Measurements from ENCODE around the gene LPP. TPM values are rescaled to one million over a fixed set of nuclear protein-coding genes. Genes with fewer than 3 reads are reported as not detected.

Gene LPP
- total RNA-seq, 4 donors from 2014 or later, result 183 to 293 (median 242) TPM

- H3K9me3 ChIP-seq, result no peaks in the 10 kb centered on the region
- WGBS, 2 donors, result 87 to 89% methylated on average over 6 of the region's 6 CpGs
- no peak overlapping the region for H3K4me3 ChIP-seq
- H3K27me3 ChIP-seq, result no peaks in the 10 kb centered on the region
- H3K4me1 ChIP-seq, result peaks cover 0 to 33% (median 4%) of the 10 kb centered on the region in 4 donors
- peak in 1 of 2 donors; percentile 56 for DNase-seq (ENCODE audit: low spot score in 2 of 2)
- no peak for TF ChIP-seq POLR2A (IDR thresholded peaks at IDR 0.05)
- TF ChIP-seq EP300 (IDR thresholded peaks at IDR 0.05), result peak in 1 of 2 donors; percentile 47
- TF ChIP-seq CTCF (IDR thresholded peaks at IDR 0.05), result no peak
- peaks cover 0 to 7% (median 0%) of the 10 kb centered on the region in 3 donors for H3K36me3 ChIP-seq
- peak overlapping the region in 1 of 4 donors; percentile 42 for H3K27ac ChIP-seq
Measured at GRCh38 chr3:188316021-188316722, 162.2 kb downstream of the LPP start.

GRCh38 chr3:188316723-188317070, 162.7 kb downstream of the LPP start:
- TF ChIP-seq EP300 (IDR thresholded peaks at IDR 0.05), result no peak
- no peak for TF ChIP-seq POLR2A (IDR thresholded peaks at IDR 0.05)
- no peak for TF ChIP-seq CTCF (IDR thresholded peaks at IDR 0.05)
- H3K36me3 ChIP-seq, result peaks cover 0 to 7% (median 0%) of the 10 kb centered on the region in 3 donors
- 67 to 79% methylated on average over 3 of the region's 3 CpGs for WGBS, 2 donors
- no peak for DNase-seq (ENCODE audit: low spot score in 2 of 2)
- H3K27me3 ChIP-seq, result no peaks in the 10 kb centered on the region
- no peak overlapping the region for H3K4me3 ChIP-seq
- peaks cover 0 to 39% (median 4%) of the 10 kb centered on the region in 4 donors for H3K4me1 ChIP-seq
- no peaks in the 10 kb centered on the region for H3K9me3 ChIP-seq
- peak overlapping the region in 1 of 4 donors; percentile 42 for H3K27ac ChIP-seq

- H3K4me1 ChIP-seq, result peaks cover 0 to 52% (median 10%) of the 10 kb centered on the region in 4 donors
- WGBS, 2 donors, result 27 to 31% methylated on average over 1 of the region's 1 CpG
Measured at GRCh38 chr3:188319569-188319968, 165.6 kb downstream of the LPP start.

GRCh38 chr3:188320757-188321156, 166.8 kb downstream of the LPP start:
- H3K4me1 ChIP-seq, result peaks cover 0 to 51% (median 9%) of the 10 kb centered on the region in 4 donors
- H3K9me3 ChIP-seq, result no peaks in the 10 kb centered on the region
- no peaks in the 10 kb centered on the region for H3K36me3 ChIP-seq
- no peak for DNase-seq (ENCODE audit: low spot score in 2 of 2)
- WGBS, 2 donors, result 94 to 96% methylated on average over 3 of the region's 3 CpGs
- H3K4me3 ChIP-seq, result no peak overlapping the region
- H3K27ac ChIP-seq, result peak overlapping the region in 1 of 4 donors; percentile 65
- no peaks in the 10 kb centered on the region for H3K27me3 ChIP-seq
- TF ChIP-seq POLR2A (IDR thresholded peaks at IDR 0.05) (no peak), EP300 (IDR thresholded peaks at IDR 0.05) (no peak), CTCF (IDR thresholded peaks at IDR 0.05) (no peak)

More at GRCh38 chr3:188319569-188319968, 165.6 kb downstream of the LPP start:
- DNase-seq (ENCODE audit: low spot score in 2 of 2), result no peak
- Histone ChIP-seq H3K27ac (no peak overlapping the region), H3K9me3 (no peaks in the 10 kb centered on the region), H3K36me3 (no peaks in the 10 kb centered on the region), H3K4me3 (no peak overlapping the region), H3K27me3 (no peaks in the 10 kb centered on the region)
- TF ChIP-seq POLR2A (IDR thresholded peaks at IDR 0.05) (no peak), CTCF (IDR thresholded peaks at IDR 0.05) (no peak), EP300 (IDR thresholded peaks at IDR 0.05) (no peak)

- DNase-seq (ENCODE audit: low spot score in 2 of 2), result peak in 1 of 2 donors; percentile 41
- TF ChIP-seq EP300 (IDR thresholded peaks at IDR 0.05), result peak in 1 of 2 donors; percentile 3
- no peak for TF ChIP-seq CTCF (IDR thresholded peaks at IDR 0.05)
- H3K9me3 ChIP-seq, result no peaks in the 10 kb centered on the region
- H3K27me3 ChIP-seq, result no peaks in the 10 kb centered on the region
- H3K27ac ChIP-seq, result peak overlapping the region in 2 of 4 donors; percentile 41 to 65
- H3K4me3 ChIP-seq, result no peak overlapping the region
- no peaks in the 10 kb centered on the region for H3K36me3 ChIP-seq
- peaks cover 0 to 46% (median 6%) of the 10 kb centered on the region in 4 donors for H3K4me1 ChIP-seq
Measured at GRCh38 chr3:188321258-188321657, 167.3 kb downstream of the LPP start.

All from tibial nerve (tissue), 4 donors.